NT2/D1 (cell line): ENCODE measurements around the gene SLC37A1.

Experiments
- SUZ12 ChIP-seq: IDR thresholded peaks from 2 replicates; pipeline ENCODE4 v1.6.1; 2011; ENCODE audit not compliant: insufficient read length, insufficient read depth; ENCODE audit errors: extremely low read depth
- ZNF274 ChIP-seq: IDR thresholded peaks from 2 replicates; pipeline ENCODE4 v1.6.1; 2011; ENCODE audit warnings: mild to moderate bottlenecking, low read depth, low read length

- no peak for TF ChIP-seq ZNF274
- TF ChIP-seq SUZ12: no peak
Observed at GRCh38 chr21:42541174-42541573, 27.5 kb downstream of the SLC37A1 start.
